Prostate gland (tissue), 2 donors: ENCODE measurements around the gene GPR17.

Experiments
- CTCF ChIP-seq, 4 experiments: fragments of 200-600 bp in 2 of 4; fragments of 450-650 bp in 2 of 4; sonication (generic) in 2 of 4; IDR thresholded peaks; 1 replicate in 3 of 4; 2 replicates in 1 of 4; pipeline ENCODE4 v1.5.1; 2016 to 2019; ENCODE audit warnings: antibody characterized with exemption in 4 of 4, mild to moderate bottlenecking in 2 of 4, moderate library complexity in 2 of 4
- POLR2A ChIP-seq: fragments of 450-650 bp; IDR thresholded peaks from one replicate; pipeline ENCODE4 v1.6.1; 2016; ENCODE audit warnings: antibody characterized with exemption, mild to moderate bottlenecking
- POLR2AphosphoS5 ChIP-seq: sonication (generic); formaldehyde crosslinking; IDR thresholded peaks from one replicate; pipeline ENCODE4 v1.6.1; 2017; ENCODE audit warnings: antibody characterized with exemption

- no peak for TF ChIP-seq POLR2AphosphoS5
- no peak for TF ChIP-seq POLR2A
- no peak for TF ChIP-seq CTCF (IDR thresholded peaks at IDR 0.05)
These were observed 48.6 kb upstream of the GPR17 start for GRCh38 chr2:127597046-127597983.
